ENCODE data around the gene FAM120C.

DNA sequence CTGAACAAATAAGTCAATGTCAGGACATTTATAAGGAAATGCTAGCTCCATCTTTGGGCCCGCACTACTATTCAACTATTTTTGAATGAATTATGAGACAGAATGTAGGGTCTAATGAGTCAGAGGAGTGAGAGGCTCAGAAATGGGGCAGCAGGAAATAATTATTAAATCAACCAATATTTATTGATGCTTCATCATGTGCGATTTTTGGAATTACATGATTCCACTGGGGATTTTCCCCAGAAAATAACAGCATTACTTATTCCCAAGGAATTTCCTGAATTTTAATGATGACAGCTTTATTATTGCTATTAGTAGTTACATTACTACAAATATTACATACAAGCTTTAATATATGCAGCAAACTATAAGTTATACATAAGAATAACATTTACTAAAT lies 89.5 kb downstream of the FAM120C start:
- TF ChIP-seq CTCF (conservative IDR thresholded peaks at IDR 0.05 in 1 of 2, IDR thresholded peaks at IDR 0.05 in 1 of 2; ENCODE audit: extremely low read depth in 1 of 2, insufficient read depth in 1 of 2, low read depth in 1 of 2, low read length in 2 of 2) (no peak), EZH2 (IDR thresholded peaks at IDR 0.05; ENCODE audit: borderline replicate concordance, low read length) (no peak)
